GM18520 (cell line): Measurements from ENCODE around the gene DUSP8.
"Not testable (repeated sequence)": the region's sequence is repeated elsewhere in the genome, so short reads cannot be mapped to it uniquely, and the experiment has no call there.

Source experiments
- ATAC-seq: cut with Tn5 transposase; IDR thresholded peaks from one replicate; pipeline ENCODE4 v1.9.1; 2021; ENCODE audit not compliant: unreplicated experiment

The DUSP8 gene, protein sequence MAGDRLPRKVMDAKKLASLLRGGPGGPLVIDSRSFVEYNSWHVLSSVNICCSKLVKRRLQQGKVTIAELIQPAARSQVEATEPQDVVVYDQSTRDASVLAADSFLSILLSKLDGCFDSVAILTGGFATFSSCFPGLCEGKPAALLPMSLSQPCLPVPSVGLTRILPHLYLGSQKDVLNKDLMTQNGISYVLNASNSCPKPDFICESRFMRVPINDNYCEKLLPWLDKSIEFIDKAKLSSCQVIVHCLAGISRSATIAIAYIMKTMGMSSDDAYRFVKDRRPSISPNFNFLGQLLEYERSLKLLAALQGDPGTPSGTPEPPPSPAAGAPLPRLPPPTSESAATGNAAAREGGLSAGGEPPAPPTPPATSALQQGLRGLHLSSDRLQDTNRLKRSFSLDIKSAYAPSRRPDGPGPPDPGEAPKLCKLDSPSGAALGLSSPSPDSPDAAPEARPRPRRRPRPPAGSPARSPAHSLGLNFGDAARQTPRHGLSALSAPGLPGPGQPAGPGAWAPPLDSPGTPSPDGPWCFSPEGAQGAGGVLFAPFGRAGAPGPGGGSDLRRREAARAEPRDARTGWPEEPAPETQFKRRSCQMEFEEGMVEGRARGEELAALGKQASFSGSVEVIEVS

DNA sequence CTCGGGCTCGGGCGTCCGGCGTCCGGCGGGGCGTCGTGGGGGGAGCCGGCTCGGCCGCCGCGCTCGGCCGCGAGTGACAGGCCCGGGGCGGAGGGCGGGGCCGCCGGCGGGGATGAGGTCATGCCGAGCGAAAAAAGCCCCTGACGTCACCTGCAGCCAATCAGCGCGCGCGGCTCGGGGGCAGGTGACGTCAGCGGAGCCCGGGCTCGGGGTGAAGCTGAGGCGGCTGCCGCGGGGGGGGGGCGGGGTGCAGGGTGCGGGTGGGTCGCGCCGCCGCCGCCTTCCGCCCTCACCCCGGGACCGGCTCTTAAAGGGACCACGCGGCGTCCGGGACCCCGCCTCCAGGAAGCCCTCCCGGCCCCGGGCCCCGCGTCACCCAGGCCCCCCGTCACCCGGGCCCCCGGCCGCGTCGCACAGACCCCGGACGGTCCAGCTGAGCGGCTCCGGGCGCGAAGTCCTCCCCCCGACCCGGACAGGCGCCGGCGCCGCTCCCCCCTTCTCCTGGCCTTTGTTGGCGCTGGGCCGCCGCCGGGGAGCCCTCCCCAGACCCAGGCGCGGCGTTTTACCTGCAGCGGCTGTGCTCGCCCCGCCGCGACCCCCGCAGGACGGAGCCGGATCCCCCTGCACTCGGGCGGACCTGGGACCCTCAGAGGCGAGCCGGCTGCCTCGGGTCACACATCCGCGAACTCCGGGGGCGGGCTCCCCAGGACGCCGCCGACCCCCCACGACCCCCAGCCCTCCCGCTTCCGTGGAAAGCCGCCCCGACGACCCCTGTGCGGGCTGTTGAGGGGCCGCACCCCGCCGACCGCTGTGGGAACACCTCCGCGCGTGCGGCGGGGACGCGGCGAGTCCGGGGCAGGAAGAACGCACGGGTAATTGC lies at the start of gene DUSP8:
DUSP8 (minus strand) TSS at position 75 of the 880 bp plus-strand sequence. CDS start 6,445 bp downstream, outside the sequence.
- peak; percentile 50 for ATAC-seq

DNA sequence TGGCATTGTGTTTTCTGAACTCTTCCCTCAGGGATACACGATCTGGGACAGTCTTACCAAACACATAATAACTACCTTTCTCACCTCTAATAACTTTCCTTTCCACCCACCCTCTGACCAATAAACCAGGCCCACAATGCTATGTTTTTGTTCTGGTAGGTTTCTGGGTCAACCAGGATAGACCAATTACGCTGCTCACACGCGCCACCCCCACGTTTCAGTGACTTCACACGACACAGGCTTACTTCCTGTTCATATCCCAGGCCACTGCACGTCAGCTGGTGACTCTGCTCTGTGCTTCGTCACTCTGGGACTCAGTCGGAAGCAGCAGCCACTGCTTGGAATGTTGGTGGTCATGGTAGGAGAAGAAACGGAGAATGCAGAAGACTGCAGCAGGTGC lies 47.4 kb upstream of the DUSP8 start:
- no peak for ATAC-seq

DNA sequence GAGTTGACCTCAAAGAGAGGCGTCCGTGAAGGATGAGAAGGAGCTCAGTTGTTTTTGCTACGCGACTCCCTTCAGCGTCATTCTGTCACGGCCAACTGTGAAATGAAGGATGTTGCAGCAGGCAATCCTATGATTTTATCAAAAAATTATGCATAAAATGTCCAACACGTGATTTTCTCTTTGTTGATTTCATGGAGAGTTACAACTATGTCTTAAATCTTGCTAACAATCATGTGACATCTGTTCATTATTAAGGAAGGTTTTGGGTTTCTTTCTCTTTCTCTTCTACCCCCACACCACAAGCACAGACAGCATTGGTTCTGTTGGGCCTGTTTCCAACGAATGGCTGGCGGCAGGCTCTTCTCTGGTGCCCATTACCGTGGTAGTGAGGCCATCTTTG lies 46.2 kb upstream of the DUSP8 start:
- ATAC-seq, result no peak

DNA sequence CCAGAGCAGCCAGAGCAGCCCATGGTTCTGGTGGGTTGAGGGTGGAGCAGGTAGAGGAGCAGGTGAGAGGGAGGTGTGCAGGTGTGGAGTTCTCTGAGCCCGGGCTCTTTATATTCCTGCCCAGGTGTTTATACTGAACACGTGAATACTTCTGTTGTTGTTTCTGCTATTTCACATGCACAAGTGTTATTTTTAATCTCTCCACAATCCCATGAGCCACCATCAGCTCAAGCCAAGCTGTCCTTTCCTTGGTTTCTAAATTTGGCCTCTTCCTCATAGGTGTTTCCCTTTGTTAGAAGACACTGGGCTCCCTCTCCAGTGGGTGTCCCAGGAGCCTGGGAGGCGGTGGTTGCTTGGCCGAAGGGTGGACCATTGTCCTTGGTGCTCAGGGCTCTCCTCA lies 36.3 kb upstream of the DUSP8 start, which contains the start of gene KRTAP5-3:
KRTAP5-3 (minus strand) TSS at position 101 of the 400 bp plus-strand sequence; CDS start at position 23, 78 bp downstream.
- no peak for ATAC-seq

DNA sequence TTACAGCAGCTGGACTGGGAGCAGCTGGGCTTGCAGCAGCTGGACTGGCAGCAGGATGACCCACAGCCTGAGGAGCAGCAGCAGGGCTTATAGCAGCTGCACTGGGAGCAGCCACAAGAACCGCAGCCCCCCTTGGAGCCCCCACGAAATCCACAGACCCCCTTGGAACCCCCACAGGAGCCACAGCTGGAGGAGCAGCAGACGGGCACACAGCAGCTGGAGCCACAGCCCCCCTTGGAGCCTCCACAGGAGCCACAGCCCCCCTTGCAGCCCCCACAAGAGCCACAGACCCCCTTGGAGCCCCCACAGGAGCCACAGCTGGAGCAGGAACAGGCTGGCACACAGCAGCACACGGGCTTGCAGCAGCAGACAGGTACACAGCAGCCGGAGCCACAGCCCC lies 35.8 kb upstream of the DUSP8 start:
- ATAC-seq, result not testable (repeated sequence)

DNA sequence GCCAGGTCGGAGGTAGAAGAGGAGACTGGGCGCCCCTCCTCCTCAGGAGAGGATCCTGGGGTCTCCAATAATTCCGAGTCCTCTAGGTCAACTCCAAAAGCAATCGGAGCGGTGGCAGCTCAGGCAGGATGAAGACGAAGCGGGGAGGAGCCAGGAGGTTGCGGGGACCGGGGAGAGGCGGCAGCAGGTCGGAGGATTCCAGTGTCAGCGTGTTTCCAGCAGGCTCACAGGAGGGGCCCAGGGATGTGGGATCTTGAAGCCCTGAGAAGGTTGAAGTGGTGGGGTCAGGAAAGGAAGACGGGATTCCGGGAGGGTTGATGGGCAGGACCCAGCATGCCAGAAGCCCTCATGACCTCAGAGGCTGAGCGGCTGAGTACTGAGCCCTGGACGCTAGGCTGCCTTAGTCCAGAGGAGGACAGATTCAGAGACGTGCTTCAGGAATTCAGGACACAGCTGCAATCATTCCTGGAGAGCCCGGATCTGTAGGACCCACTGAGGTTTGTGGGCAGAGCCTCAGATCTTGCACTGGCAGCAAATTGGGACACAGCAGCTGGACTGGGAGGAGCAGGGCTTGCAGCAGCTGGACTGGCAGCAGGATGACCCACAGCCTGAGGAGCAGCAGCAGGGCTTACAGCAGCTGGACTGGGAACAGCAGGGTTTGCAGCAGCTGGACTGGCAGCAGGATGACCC lies 35.2 kb upstream of the DUSP8 start:
- ATAC-seq, result not testable (repeated sequence)

DNA sequence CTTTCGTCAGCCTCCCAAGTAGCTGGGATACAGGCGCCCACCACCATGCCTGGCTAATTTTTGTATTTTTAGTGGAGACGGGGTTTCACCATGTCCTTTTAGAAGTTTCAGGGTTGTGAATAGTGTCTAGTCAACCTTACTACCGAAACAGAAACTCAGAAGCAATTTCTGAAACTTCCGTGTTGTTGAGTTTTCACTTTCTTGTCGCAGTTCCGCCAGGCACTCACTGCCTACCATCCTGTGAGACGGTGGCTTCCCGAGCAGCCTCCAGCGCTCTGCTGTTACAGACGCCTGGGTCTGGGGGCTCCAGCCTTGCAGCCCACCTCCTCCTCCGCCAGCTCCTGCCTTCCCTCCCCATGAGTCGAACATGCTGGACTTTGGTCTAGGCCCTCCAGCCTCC lies 33.9 kb upstream of the DUSP8 start:
- peak; percentile 78 for ATAC-seq

DNA sequence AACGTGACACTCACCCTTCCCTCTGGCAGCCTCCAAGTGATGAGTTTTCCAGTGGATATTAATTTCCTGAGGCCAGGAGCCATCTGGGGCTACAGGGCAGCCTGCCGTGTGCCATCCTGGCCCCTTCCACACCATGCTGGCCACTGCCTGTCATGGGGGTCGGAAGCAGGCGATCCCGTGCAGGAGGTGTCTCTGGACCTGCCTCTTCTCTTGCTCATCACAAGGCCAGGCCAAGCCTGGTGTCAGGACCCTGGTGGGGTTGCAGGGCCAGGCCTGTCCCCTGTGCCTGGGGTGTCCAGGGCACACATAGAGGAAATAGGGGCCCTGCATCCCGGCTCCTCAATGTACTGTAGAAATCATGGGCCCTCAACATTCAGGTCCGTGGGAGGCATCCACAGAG lies 32.6 kb upstream of the DUSP8 start:
- ATAC-seq, result no peak

DNA sequence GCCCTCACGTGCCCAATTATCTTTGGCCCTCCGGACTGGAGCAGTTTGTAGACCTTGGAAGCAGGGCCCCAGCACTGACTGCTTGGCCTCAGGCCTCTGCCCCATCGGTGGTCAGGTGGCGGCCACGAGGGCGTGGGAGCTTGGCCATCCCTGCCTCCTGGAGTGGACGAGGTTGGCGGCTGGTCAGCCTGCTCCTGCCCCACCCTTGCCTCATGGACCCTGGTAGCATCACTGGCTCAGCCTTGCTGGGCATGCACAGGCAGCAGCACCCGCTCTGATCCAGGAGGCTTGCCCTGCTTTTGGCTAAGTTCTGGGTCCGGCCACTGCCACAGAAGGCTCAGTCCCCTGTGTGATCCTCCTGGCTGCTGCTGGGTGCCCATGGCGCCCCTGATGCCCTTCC lies 32.1 kb upstream of the DUSP8 start:
- no peak for ATAC-seq

DNA sequence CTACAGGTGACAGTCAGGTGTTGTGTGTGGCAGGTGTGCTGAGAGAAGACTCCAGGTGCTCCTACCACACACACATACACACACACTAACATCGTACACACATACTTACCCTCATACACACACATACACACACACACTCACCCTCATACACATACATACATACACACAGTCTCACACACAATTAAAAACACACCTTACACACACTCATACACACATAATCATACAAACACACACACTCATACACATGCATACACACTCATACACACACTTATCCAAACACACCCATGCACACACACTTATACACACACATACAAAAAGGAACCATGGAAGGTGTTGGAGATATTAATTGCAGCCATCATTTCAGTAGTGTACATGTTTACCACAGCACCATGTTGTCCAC lies 31.6 kb upstream of the DUSP8 start:
- no peak for ATAC-seq

DNA sequence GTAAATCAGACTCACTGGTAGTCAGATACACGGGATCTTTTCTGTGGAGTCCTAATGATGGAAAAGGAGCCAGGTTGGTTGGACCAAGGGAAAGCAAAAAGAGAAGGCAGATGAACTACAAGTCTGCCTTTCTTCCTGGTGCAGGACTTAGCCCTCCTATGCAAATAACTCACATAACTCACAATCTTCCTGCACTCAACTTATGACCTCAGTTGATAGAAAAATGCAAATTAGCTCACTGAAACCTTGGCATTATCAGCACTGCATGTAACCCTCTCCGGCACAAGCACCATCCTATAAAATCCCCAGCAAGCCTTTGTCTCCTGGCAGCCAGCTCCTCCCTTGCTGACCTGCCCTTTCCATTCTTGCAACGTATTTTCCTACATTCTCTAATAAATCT lies 29.6 kb upstream of the DUSP8 start:
- ATAC-seq, result not testable (repeated sequence)

DNA sequence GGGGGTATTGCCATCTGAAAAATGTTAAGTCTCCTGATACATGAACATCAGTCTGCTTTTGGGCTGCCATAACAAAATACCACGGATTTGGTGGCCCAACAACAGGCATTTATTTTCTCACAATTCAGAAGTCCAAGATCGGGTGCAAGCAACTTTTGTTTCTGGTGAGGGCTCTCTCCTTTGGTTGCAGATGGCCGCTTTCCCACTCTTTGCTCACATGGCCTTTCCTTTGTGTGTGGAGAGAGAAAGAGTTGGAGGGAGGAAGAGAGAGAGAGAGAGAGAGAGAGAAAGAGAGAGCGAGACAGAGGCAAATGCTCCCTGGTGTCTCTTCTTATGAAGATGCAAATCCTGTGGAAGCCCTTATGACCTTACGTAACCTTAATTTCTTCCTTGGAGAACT lies 28.6 kb upstream of the DUSP8 start:
- no peak for ATAC-seq

DNA sequence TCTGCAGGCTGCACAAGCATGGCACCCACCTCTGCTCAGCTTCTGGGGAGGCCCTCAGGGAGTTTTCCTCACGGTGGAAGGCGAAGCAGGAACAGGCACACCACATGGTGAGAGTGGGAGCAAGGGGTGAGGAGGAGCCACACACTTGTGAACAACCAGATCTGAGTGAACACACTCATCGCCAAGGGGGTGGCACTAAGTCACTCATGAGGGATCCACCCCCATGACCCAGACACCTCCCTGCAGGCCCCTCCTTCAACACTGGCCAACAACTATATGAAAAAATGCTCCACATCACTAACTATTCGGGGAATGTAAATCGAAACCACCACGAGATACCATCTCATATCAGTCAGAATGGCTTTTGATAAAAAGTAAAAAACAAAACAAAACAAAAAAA lies 26.7 kb upstream of the DUSP8 start:
- ATAC-seq, result no peak

DNA sequence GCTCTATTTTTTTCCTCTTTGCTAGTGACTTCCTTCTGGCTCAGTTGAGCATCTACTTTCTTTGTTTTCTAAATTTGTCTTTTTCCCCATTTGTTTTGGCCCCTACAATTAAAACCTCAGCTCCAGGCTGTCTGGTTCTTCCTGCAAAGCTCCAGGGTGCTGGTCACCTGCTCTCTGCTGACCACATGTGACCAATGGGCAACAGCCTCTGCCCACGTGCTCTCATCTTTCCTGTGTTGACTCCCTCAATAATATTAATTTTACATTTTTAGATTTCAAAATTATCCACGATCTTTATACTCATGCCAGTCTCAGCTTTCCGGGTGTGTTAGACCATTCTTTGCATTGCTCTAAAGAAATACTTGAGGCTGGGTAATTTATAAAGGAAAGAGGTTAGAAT lies 26.3 kb upstream of the DUSP8 start:
- ATAC-seq, result not testable (repeated sequence)

DNA sequence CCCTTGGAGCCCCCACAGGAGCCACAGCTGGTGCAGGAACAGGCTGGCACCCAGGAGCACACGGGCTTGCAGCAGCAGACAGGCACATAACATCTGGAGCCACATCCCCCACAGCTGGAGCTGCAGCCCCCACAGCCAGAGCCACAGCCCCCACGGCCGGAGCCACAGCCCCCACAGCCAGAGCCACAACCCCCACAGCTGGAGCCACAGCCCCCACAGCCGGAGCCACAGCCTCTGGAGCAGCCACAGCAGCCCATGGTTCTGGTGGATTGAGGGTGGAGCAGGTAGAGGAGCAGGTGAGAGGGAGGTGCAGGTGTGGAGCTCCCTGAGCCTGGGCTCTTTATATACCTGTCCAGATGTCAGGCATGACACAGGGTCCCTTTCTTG lies 25.9 kb upstream of the DUSP8 start, which contains the start of gene KRTAP5-2:
KRTAP5-2 (minus strand) TSS at position 301 of the 387 bp plus-strand sequence; CDS start at position 257, 44 bp downstream.
- no peak for ATAC-seq

DNA sequence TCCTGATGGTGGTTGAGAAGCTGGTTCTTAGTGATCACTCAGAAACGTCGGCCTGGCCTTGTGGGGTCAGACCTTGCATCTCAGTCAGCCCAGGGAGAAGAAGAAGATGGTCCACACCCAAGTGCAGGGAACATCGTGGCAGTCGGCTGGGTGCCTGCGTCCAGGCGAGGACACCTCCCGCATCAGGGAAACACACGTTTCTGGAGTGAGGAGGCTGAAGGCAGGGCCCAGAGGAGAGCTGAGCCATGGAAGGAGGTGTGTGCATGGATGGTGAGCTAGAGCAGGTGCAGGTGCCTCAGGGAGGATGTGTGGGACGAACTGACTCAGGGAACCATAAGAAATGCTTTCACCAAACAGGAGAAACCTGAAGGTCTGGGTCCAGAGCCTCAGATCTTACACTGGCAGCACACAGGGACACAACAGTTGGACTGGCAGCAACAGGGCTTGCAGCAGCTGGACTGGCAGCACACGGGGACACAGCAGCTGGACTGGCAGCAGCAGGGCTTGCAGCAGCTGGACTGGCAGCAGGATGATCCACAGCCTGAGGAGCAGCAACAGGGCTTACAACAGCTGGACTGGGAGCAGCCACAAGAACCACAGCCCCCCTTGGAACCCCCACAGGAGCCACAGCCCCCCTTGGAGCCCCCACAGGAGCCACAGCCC lies 25.4 kb upstream of the DUSP8 start:
- no peak for ATAC-seq

DNA sequence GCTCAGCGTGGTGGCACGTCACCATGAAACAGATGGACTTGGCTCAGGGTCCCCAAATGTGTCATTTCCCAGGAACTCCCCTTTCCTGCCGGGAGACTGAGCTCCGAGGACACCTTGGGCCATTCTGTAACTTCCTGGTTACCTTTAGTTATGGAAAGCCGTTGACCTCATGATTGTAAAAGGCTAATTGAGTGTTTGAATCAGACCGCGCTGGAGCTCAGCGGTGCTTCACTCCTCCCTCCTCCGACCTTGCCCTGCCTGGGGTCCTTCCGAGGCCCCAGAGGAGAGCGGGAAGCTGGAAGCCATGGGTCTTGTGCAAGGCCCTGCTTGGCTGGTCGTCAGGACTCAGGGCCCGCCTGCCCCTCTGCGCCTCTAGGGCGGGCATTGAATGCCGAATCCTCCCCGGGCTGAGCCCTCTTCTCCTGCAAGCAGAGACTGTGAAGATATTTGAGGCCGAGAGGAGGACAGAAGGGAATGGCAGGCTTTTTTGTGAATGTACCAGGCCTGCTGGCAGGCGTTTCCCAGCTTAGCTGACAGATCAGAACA lies 24.6 kb upstream of the DUSP8 start:
- not testable (repeated sequence) for ATAC-seq

DNA sequence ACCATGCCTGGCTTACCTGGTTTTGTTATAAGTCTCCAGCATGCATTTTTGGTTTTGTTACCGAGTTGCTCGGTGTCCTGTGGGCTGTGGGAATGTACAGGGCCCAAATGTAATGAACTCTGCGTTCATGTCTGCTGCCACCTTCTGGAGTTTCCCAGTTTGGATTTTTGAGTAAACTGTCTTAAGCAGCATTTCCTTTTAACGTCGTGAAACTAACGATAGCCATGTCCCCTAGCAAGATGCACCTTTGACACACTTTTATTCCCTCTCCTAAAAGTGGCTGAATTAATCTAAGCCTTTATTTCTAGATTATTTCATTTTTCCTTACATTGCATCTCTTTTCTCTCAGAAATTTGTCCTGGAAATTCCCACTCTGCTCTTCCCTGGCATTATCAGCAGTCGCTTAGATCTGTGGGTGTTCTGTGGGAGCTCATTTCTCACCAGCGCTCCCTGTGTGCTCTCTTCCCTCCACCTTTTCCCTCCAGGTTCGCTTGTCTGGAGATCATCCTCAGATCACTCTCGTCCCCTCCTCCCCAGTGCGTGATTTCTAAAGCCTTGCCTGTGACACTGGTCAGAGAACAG lies 24.0 kb upstream of the DUSP8 start:
- ATAC-seq, result not testable (repeated sequence)

DNA sequence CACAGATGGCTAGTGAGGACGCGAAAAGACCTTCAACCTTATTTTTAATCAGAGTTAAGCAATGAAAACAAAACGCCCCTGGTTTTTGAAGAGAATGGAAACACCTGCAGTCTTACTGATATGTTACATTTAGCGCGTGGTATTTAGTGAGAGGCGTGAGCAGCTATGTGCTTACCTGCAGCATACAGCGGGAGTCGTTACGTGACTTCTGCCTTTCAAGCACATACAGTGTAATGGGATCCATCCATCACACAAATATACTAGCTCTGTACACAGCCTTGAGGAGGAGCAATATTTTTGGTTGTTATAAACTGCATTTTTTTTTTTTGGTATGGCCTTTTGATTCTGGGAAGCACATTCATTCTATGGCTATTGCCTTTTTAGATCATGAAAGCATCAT lies 20.6 kb upstream of the DUSP8 start:
- ATAC-seq, result no peak

DNA sequence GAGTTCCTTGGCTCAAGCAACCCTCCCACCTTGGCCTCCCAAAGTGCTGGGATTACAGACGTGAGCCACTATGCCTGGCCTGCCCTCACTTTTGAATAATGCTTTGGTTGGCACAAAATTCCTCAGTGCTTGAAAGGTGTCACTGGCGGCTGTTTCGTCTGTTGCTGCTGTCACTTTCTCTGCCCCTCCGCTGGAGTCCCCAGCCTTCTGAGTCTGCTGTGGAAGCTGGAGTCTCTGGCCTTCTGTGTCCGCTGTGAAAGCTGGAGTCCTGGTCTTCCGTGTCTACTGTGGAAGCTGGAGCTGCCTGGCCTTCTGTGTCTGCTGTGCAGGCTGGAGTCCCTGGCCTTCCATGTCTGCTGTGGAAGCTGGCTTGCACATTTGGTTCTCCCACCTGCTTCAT lies 17.9 kb upstream of the DUSP8 start:
- ATAC-seq, result no peak
